Activated naive CD8-positive, alpha-beta T cell treated with anti-CD3 and anti-CD28 coated beads, Interleukin-2, amount 10 ng/mL, durations not matched to agents 7 days and 5 days (primary cell): ENCODE results near the gene DPP6. TPM values are rescaled to one million over a fixed set of nuclear protein-coding genes. Genes with fewer than 3 reads are reported as not detected.

Experiments
- ATAC-seq: fragments of 150-1000 bp; cut with Tn5 transposase; one replicate; pipeline ENCODE4 v1.10.0; 2021; ENCODE audit warnings: low read depth, moderate library complexity
- POLR2A ChIA-PET: fragments of 350-600 bp; sonication (Branson Sonifier 250); formaldehyde crosslinking; loops from one replicate; lab custom pipeline; 2021; ENCODE audit warnings: antibody characterized with exemption; lab: Charles Lee
- DNase-seq: peaks from one replicate; pipeline ENCODE4 v3.0.0; 2021
- H3K27ac Mint-ChIP-seq: one replicate; pipeline ENCODE4 v1.8.0; 2022; ENCODE audit warnings: mild to moderate bottlenecking, mixed read lengths
- H3K27me3 Mint-ChIP-seq: one replicate; pipeline ENCODE4 v1.8.0; 2022; ENCODE audit warnings: mild to moderate bottlenecking, moderate library complexity, mixed read lengths
- H3K36me3 Mint-ChIP-seq: one replicate; pipeline ENCODE4 v1.8.0; 2021; ENCODE audit warnings: mild to moderate bottlenecking, mixed read lengths
- H3K4me1 Mint-ChIP-seq: one replicate; pipeline ENCODE4 v1.8.0; 2021; ENCODE audit warnings: mixed read lengths
- H3K4me3 Mint-ChIP-seq: one replicate; pipeline ENCODE4 v1.8.0; 2022; ENCODE audit warnings: mild to moderate bottlenecking, moderate library complexity, mixed read lengths
- H3K9me3 Mint-ChIP-seq: one replicate; pipeline ENCODE4 v1.8.0; 2021; ENCODE audit warnings: mixed read lengths
- total RNA-seq, 2 experiments: library from RNA; stranded (reverse); gene quantifications; one replicate each; pipeline ENCODE4 v1.2.3, GENCODE V29; 2021

Gene DPP6
- total RNA-seq, 2 experiments from 2014 or later = not detected

GRCh38 chr7:154613811-154614210 lies 561.6 kb downstream of the DPP6 start:
- H3K27ac Mint-ChIP-seq = no peak overlapping the region
- DNase-seq (no peak), ATAC-seq (no peak)
- POLR2A ChIA-PET = no interaction called here
- no peaks in the 10 kb centered on the region for H3K36me3 Mint-ChIP-seq
- no peak overlapping the region for H3K4me3 Mint-ChIP-seq
- no peaks in the 10 kb centered on the region for H3K4me1 Mint-ChIP-seq
- no peaks in the 10 kb centered on the region for H3K27me3 Mint-ChIP-seq
- H3K9me3 Mint-ChIP-seq = no peaks in the 10 kb centered on the region

DNA sequence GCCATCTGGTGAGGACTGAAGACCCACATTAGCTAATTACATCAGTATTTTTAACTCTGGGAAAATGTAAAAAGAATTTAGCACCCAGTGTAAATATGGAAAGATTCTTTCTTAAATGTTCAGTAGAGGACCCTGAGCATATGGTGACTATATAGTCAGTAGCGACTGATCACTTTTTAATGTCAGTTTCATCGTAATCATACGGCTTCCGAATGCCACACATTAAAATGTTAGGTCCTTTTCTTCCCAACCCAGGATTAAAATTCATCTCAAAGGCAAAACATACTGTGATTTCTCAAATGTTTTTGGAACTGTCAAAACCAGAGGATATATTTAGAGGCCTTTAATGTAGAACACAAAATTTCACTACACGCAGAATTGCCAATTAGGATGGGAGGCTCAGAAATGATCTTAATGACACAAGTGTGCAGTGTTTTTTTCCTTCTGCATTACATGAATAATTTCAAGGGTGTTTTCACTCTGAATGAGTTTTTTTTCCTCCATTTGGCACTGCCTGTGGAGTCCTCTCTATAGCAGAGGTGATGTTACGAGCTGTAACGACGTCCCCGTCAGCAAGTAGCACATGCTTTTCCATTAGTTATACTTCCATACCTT lies 568.0 kb downstream of the DPP6 start:
- no peak for ATAC-seq
- H3K4me1 Mint-ChIP-seq = no peaks in the 10 kb centered on the region

GRCh38 chr7:154623399-154623798 lies 571.2 kb downstream of the DPP6 start:
- Mint-ChIP-seq H3K36me3 (no peaks in the 10 kb centered on the region), H3K27ac (no peak overlapping the region), H3K27me3 (no peaks in the 10 kb centered on the region)

More for the DNA sequence above, 568.0 kb downstream of the DPP6 start:
- Mint-ChIP-seq H3K36me3 (no peaks in the 10 kb centered on the region), H3K27me3 (no peaks in the 10 kb centered on the region), H3K9me3 (peaks cover 3% of the 10 kb centered on the region), H3K27ac (no peak overlapping the region), H3K4me3 (no peak overlapping the region)
- no peak for DNase-seq
- POLR2A ChIA-PET = no interaction called here

DNA sequence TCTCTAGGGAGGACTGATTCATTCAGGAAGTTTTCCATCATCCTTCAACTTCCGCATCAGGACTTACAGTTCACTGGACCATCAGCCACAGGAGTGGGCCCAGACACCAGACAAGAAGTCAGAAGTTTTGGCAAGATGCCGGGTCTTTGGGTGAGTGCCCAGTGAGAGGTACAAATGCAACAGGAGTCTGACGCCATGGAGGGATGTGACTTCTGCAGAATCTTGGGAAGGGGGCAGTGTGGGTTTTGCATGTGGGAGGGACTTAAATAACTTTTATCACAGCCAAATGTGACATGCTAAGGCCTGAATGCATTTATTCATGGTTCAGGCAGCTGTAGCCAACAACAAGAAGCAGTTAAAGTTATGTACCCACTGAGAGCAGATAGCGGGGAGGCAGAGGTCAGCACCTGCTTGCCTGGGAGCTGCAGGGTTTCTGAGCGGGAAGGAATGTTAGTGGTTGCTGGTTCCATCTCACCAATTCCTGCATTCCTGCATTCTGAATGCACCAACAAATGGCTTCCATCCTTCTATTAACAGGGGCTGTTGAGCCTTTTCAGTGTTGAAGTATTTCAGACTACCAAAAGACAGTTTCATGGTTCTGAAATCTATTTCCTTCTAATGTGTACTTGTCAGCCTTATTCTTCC lies 575.6 kb downstream of the DPP6 start:
- no peak overlapping the region for H3K27ac Mint-ChIP-seq
- no peak overlapping the region for H3K4me3 Mint-ChIP-seq
- no peak for ATAC-seq
- no peaks in the 10 kb centered on the region for H3K36me3 Mint-ChIP-seq
- POLR2A ChIA-PET = no interaction called here
- no peaks in the 10 kb centered on the region for H3K4me1 Mint-ChIP-seq
- no peaks in the 10 kb centered on the region for H3K27me3 Mint-ChIP-seq
- DNase-seq = no peak
- peaks cover 5% of the 10 kb centered on the region for H3K9me3 Mint-ChIP-seq

More at GRCh38 chr7:154623399-154623798, 571.2 kb downstream of the DPP6 start:
- Mint-ChIP-seq H3K4me1 (no peaks in the 10 kb centered on the region), H3K4me3 (no peak overlapping the region), H3K9me3 (peaks cover 4% of the 10 kb centered on the region)
- DNase-seq (no peak), ATAC-seq (no peak)
- POLR2A ChIA-PET = no interaction called here

- H3K4me1 Mint-ChIP-seq = no peaks in the 10 kb centered on the region
- ATAC-seq (no peak), DNase-seq (no peak)
- POLR2A ChIA-PET = no interaction called here
- H3K27ac Mint-ChIP-seq = no peak overlapping the region
- no peak overlapping the region for H3K4me3 Mint-ChIP-seq
- no peaks in the 10 kb centered on the region for H3K27me3 Mint-ChIP-seq
- H3K9me3 Mint-ChIP-seq = peaks cover 3% of the 10 kb centered on the region
- no peaks in the 10 kb centered on the region for H3K36me3 Mint-ChIP-seq
Observed at GRCh38 chr7:154628556-154628955, 576.4 kb downstream of the DPP6 start.

- POLR2A ChIA-PET = no interaction called here
- Mint-ChIP-seq H3K4me3 (no peak overlapping the region), H3K4me1 (no peaks in the 10 kb centered on the region), H3K36me3 (no peaks in the 10 kb centered on the region), H3K9me3 (peaks cover 4% of the 10 kb centered on the region), H3K27me3 (no peaks in the 10 kb centered on the region), H3K27ac (no peak overlapping the region)
- DNase-seq (no peak), ATAC-seq (no peak)
Observed at GRCh38 chr7:154631162-154631561, 579.0 kb downstream of the DPP6 start.

GRCh38 chr7:154633641-154634040 lies 581.4 kb downstream of the DPP6 start:
- no peak overlapping the region for H3K27ac Mint-ChIP-seq
- POLR2A ChIA-PET = no interaction called here

GRCh38 chr7:154638286-154638685 lies 586.1 kb downstream of the DPP6 start:
- POLR2A ChIA-PET = no interaction called here
- Mint-ChIP-seq H3K4me1 (no peaks in the 10 kb centered on the region), H3K27me3 (no peaks in the 10 kb centered on the region), H3K9me3 (peaks cover 7% of the 10 kb centered on the region), H3K27ac (no peak overlapping the region), H3K4me3 (no peak overlapping the region), H3K36me3 (no peaks in the 10 kb centered on the region)
- ATAC-seq = no peak
- no peak for DNase-seq

More at GRCh38 chr7:154633641-154634040, 581.4 kb downstream of the DPP6 start:
- Mint-ChIP-seq H3K9me3 (peaks cover 8% of the 10 kb centered on the region), H3K4me1 (no peaks in the 10 kb centered on the region), H3K4me3 (no peak overlapping the region), H3K27me3 (no peaks in the 10 kb centered on the region), H3K36me3 (no peaks in the 10 kb centered on the region)
- ATAC-seq (no peak), DNase-seq (no peak)

GRCh38 chr7:154640266-154640865 lies 588.2 kb downstream of the DPP6 start:
- ATAC-seq = no peak
- Mint-ChIP-seq H3K27ac (no peak overlapping the region), H3K4me3 (no peak overlapping the region), H3K36me3 (no peaks in the 10 kb centered on the region), H3K4me1 (no peaks in the 10 kb centered on the region), H3K27me3 (no peaks in the 10 kb centered on the region), H3K9me3 (peaks cover 10% of the 10 kb centered on the region)
- POLR2A ChIA-PET = no interaction called here
- DNase-seq = no peak

GRCh38 chr7:154640917-154641316 lies 588.7 kb downstream of the DPP6 start:
- Mint-ChIP-seq H3K4me1 (no peaks in the 10 kb centered on the region), H3K9me3 (peaks cover 11% of the 10 kb centered on the region), H3K27ac (no peak overlapping the region), H3K36me3 (no peaks in the 10 kb centered on the region), H3K4me3 (no peak overlapping the region), H3K27me3 (no peaks in the 10 kb centered on the region)
- POLR2A ChIA-PET = no interaction called here
- ATAC-seq = no peak
- DNase-seq = no peak

GRCh38 chr7:154644366-154644765 lies 592.2 kb downstream of the DPP6 start:
- H3K27ac Mint-ChIP-seq = no peak overlapping the region
- DNase-seq (no peak), ATAC-seq (no peak)
- POLR2A ChIA-PET = no interaction called here
- H3K4me1 Mint-ChIP-seq = no peaks in the 10 kb centered on the region
- no peaks in the 10 kb centered on the region for H3K36me3 Mint-ChIP-seq
- H3K4me3 Mint-ChIP-seq = no peak overlapping the region
- peaks cover 7% of the 10 kb centered on the region for H3K9me3 Mint-ChIP-seq
- no peaks in the 10 kb centered on the region for H3K27me3 Mint-ChIP-seq

DNA sequence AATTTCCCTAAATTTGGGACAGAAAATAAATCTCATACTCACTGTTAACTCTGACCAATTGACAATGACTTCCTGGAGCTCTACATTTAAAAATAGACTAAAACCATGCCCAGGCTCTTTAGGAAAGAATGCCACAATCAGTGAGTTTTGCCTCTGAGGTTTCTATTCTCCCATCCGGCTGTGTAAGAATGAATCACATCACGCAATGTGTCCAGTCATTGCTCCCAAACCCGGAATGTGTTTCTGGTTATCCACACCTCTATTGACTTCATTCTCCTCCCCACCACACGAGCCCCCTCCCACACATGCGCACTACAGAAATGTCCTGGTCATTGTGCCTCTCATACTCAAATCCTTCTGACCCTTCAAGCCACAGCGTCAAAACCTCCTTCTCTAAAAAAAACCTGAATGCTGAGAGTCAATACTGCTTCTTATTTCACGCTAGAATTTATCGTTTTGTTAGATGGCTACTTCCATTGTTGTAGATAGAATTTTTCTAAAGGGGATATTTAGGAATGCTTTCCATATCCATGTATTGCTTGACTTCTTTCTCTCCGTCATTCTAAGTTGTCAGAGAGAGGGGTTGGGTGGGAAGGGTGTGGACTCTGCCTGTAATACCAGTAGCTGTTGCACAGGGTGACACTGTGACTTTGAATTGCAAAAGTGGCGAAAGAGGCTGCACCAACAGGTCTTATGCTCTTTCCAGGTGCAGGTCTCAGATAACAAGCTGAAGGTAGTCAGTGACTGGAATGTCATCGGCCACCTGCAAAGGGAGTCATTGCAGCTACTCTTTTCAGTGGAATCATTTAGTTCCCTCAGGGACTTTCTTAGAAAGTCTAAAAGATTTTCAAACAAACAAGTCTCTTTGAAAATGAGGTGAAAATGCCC lies 594.2 kb downstream of the DPP6 start:
- Mint-ChIP-seq H3K9me3 (peaks cover 10% of the 10 kb centered on the region), H3K27ac (no peak overlapping the region), H3K27me3 (no peaks in the 10 kb centered on the region), H3K36me3 (no peaks in the 10 kb centered on the region), H3K4me1 (no peaks in the 10 kb centered on the region), H3K4me3 (no peak overlapping the region)
- ATAC-seq (no peak), DNase-seq (no peak)
- POLR2A ChIA-PET = no interaction called here

GRCh38 chr7:154647625-154648024 lies 595.4 kb downstream of the DPP6 start:
- Mint-ChIP-seq H3K4me3 (no peak overlapping the region), H3K27ac (no peak overlapping the region), H3K36me3 (no peaks in the 10 kb centered on the region), H3K27me3 (no peaks in the 10 kb centered on the region), H3K9me3 (peaks cover 10% of the 10 kb centered on the region), H3K4me1 (no peaks in the 10 kb centered on the region)
- ATAC-seq (no peak), DNase-seq (no peak)
- POLR2A ChIA-PET = no interaction called here
